GM12872 (cell line): ENCODE measurements around the gene SLC22A4.

Source experiments
- TF ChIP-seq, protein P1 (sequence below): IDR thresholded peaks from 3 replicates; pipeline ENCODE4 v1.5.1; 2011; ENCODE audit warnings: low read depth, mild to moderate bottlenecking, low read length, moderate library complexity; ENCODE audit not compliant: insufficient read depth

The SLC22A4 gene

DNA sequence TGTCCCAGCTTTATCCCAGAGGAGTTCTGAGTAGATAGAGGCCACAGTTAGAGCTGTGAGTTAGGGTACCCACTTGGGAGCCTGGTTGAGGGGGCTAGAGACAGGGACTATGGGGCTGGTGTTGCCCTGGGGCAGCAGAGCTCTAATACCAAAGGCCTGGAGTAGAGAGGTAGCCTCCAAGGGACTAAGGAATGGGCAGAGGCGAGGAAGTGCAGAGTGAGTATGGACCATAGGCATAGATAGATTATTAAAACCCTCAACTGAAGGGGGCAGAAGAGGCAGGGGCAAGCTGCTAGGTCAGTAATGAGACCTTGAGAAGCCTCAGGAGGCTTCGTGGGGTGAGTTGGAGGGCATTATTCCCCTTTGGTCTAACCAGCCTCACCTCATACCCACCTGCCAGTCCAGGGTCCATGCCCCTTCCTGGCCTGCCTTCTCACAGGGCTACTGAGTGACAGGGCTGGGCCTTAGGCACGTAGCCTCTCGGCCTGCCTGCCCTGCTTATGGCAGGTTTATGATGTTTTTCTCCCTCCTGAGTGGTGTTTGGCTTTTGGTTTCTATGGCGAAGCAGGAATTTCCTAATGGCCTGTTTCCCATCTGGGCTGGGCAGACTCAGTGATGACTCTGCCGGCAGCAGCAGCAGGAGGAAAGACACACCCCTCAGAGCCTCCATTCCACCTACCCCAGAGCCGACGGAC, 28.7 kb upstream of the SLC22A4 start:
- TF ChIP-seq, protein P1, sequence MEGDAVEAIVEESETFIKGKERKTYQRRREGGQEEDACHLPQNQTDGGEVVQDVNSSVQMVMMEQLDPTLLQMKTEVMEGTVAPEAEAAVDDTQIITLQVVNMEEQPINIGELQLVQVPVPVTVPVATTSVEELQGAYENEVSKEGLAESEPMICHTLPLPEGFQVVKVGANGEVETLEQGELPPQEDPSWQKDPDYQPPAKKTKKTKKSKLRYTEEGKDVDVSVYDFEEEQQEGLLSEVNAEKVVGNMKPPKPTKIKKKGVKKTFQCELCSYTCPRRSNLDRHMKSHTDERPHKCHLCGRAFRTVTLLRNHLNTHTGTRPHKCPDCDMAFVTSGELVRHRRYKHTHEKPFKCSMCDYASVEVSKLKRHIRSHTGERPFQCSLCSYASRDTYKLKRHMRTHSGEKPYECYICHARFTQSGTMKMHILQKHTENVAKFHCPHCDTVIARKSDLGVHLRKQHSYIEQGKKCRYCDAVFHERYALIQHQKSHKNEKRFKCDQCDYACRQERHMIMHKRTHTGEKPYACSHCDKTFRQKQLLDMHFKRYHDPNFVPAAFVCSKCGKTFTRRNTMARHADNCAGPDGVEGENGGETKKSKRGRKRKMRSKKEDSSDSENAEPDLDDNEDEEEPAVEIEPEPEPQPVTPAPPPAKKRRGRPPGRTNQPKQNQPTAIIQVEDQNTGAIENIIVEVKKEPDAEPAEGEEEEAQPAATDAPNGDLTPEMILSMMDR: no peak

DNA sequence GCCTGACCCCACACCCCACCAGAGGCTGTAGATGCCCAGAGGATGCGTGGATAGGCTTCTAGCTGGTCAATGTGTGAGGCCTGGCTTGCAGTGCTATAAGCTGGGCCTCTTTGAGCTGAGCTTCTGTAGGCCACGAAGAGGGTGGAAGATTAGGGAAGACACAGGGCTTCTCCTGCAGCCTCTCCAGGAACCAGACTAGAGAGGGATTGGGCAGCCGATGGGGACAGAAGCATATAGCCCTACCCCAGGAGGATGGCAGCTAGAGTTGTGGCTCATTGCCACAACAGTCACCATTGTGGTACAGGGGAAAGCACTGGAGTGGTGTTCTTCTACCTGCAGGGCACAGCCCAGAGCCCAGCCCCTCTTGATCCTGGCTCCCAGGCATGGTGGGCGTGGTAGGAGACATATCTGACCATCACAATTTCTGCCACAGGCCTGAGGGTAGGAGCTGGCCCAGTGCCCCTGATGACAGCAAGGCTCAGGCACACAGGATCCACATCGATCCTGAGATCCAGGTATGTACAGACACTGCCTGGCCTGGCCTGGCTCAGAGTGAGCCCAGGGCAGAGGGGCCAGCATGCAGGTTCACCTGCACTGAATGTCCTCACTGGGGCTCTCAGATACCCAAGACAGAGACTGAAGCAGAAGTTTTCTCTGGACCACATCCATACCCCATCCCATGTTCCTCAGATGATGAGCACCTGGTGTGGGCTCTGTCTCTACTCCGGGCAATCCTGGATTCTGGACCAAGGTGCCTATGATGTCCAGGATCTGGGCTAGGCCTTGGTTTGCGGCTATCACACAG, 28.0 kb upstream of the SLC22A4 start:
- TF ChIP-seq, protein P1: no peak

DNA sequence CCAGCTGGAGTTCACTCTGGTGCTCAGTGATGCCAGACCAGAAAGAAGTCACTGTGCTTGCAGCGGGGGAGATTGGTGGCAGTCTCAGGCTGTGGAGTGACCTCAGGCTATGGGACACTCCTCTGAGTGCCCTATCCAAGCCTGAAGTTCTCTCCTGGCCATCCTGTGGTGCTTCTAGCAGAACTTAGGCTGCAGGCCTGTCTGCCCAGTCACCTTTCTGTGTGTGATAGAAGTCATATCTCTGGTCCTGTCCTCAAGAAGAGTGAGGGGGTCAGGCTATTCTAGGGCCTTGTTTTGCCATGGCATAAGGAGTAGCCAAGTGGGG, 27.4 kb upstream of the SLC22A4 start:
- TF ChIP-seq, protein P1: no peak

DNA sequence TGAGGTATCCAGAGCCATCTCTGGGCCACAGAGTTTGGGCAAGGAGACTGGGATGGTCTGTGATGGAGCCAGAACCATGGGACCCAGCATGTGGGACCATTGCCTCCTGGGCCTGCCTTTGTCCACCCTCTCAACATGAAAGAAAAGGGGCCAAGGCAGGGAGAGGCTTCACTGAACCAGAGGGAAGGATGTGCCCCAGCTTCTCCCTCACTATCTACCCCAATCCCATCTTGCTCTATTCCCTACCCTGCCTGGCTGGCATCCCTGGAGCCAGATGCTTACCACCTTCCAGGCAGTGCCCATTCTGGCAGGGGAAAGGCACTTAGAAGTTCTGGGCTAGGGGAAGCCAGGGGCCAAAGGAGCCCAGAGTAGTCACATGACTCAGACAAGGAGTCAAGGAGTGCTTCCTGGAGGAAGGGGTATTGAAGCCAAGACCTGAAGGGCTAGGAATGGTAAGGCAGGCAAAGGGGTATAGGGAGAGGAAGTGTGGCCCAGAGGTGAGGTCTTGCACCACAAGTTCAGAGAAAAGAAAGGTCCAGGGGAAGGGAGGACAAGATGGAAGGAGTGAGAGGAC, 26.9 kb upstream of the SLC22A4 start:
- TF ChIP-seq, protein P1: no peak

DNA sequence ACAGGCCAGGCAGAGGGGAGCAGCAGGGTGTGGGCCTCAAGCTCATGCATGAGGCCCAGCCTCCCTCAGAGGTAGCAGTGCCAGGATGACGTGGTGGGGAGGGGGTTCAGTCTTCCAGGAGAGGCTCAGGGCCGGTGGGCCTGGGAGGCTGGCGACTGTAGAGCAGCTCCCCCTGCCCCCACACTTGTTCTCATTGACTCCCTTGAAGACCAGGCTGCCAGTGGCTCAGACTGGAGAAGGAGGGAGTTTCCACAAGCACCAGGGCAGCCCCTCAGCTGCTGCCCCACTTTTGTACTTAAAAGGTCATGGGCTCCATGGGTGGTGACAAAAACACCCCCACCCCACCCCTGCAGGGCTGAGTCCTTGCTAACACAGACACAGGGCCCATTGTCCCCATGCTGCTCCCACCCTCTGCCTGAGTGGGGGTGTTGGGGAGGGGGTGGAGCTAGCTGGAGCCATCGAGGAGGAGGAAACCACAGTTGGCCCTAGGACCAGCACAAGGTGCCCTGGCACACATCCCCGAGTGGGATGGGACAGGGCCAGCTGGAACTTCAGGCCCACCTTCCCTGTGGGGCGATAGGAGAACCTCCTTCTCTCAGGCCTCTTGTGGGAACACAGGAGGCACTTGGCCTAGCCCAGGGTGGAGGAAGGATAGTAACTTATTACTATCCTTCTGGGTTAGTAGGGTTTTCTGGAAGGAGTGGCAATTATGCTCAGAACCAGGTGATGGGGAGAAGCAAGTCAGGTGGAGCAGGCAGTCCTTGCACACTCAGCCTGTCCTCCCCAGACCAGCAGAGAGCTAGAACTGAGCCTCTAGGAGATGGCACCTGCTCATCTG, 26.0 kb upstream of the SLC22A4 start:
- TF ChIP-seq, protein P1: no peak

DNA sequence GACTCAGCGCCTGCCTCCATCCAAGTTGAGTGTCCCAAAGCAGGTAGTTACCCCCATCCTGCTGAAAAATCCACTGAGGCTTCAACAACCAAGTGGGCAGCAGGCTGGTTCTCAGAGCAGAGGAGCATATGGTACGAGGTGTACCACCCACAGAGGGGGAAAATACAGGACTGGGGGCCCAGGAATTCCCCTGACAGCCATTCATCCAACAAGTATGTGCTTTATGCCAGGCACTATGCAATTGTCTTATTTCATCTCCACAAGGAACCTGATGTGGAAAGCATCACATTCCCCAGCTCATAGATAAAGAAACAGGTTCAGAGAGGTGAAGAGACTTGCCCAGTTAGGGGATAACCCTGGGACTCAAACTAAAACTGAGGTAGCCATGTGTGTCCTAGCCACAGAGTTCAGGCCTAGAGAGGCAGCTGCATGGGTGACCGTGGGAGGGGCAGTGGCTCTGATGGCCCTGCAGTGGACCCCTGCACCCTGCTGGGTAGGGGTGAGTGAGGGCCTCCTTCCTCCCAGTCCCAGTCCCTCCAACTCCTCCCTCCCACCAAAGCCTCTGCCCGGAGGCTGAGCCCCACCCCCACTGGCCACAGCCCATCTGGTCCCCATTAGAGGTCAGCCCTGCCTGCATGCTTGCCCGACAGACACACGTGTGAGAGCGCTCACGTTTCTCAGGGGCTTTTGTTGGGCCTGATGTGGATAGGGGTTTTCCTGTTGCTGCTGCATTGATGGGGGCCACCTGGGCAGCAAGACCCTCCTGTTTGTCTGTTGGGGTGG, 25.2 kb upstream of the SLC22A4 start:
- TF ChIP-seq, protein P1: no peak
